Measurements from ENCODE around the gene SUSD1. TPM values are rescaled to one million over a fixed set of nuclear protein-coding genes. Genes with fewer than 3 reads are reported as not detected.
"Not testable (repeated sequence)": the region's sequence is repeated elsewhere in the genome, so short reads cannot be mapped to it uniquely, and the experiment has no call there.

Gene SUSD1
- total RNA-seq, 1 experiment from 2014 or later = 15.3 TPM

DNA sequence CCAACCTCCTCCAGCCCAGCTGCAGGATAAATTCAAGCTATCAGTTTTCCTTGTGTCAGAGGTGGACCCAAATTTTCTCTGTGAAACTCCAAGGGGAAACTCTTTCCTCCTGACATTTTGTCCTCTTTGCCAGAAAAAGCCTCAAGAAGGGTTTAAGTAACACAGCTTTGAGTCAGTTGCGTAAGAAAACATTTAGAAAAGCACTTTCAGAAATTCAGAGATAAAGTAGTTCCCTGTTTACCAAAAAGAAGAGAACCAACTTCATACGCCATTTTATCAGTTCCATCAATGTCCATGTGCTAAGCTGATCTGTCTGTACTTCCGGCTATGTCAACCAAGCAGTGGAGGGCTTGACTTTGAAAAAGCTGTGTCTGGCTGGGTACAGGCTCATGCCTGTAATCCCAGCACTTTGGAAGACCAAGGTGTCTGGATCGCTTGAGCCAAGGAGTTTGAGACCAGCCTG, 19.9 kb upstream of the SUSD1 start:
- H3K27ac ChIP-seq (ENCODE audit: low read length) = no peak overlapping the region
- H3K9me3 ChIP-seq (ENCODE audit: control insufficient read depth, insufficient read depth, low read depth, low read length) = no peaks in the 10 kb centered on the region
- no peak overlapping the region for H3K4me3 ChIP-seq (ENCODE audit: low read depth in 2 of 2, low read length in 2 of 2)
- no TSS peak for BruUV-seq (replicated peaks)
- H3K4me1 ChIP-seq (ENCODE audit: control insufficient read depth, insufficient read depth, low read length) = no peaks in the 10 kb centered on the region
- CTCF ChIA-PET = no interaction called here
- DNase-seq (ENCODE audit: low read depth, low spot score) = no peak
- POLR2A ChIA-PET = no interaction called here
- H3K36me3 ChIP-seq (ENCODE audit: control insufficient read depth, insufficient read depth, low read length) = no peaks in the 10 kb centered on the region
- no peak for ATAC-seq
- intact Hi-C loops (cut with micrococcal nuclease; ENCODE audit: unreplicated experiment) = no loop called here
- in situ Hi-C loops (cut with HindIII; ENCODE audit: low pct_unique_long_range_greater_than_20kb, low sequenced_read_pairs) = no loop called here
- no peak for TF ChIP-seq CTCF (IDR thresholded peaks at IDR 0.05)
- no peaks in the 10 kb centered on the region for H3K27me3 ChIP-seq (ENCODE audit: control insufficient read depth, insufficient read depth, low read length)

GRCh38 chr9:112193572-112194288, 18.6 kb upstream of the SUSD1 start:
- H3K27me3 ChIP-seq (ENCODE audit: control insufficient read depth, insufficient read depth, low read length) = no peaks in the 10 kb centered on the region
- H3K27ac ChIP-seq (ENCODE audit: low read length) = no peak overlapping the region
- H3K4me1 ChIP-seq (ENCODE audit: control insufficient read depth, insufficient read depth, low read length) = no peaks in the 10 kb centered on the region
- intact Hi-C loops (cut with micrococcal nuclease; ENCODE audit: unreplicated experiment) = no loop called here
- DNase-seq (ENCODE audit: low read depth, low spot score) (no peak), ATAC-seq (no peak)
- BruUV-seq (replicated peaks) = no TSS peak
- in situ Hi-C loops (cut with HindIII; ENCODE audit: low pct_unique_long_range_greater_than_20kb, low sequenced_read_pairs) = no loop called here
- TF ChIP-seq, protein P1, sequence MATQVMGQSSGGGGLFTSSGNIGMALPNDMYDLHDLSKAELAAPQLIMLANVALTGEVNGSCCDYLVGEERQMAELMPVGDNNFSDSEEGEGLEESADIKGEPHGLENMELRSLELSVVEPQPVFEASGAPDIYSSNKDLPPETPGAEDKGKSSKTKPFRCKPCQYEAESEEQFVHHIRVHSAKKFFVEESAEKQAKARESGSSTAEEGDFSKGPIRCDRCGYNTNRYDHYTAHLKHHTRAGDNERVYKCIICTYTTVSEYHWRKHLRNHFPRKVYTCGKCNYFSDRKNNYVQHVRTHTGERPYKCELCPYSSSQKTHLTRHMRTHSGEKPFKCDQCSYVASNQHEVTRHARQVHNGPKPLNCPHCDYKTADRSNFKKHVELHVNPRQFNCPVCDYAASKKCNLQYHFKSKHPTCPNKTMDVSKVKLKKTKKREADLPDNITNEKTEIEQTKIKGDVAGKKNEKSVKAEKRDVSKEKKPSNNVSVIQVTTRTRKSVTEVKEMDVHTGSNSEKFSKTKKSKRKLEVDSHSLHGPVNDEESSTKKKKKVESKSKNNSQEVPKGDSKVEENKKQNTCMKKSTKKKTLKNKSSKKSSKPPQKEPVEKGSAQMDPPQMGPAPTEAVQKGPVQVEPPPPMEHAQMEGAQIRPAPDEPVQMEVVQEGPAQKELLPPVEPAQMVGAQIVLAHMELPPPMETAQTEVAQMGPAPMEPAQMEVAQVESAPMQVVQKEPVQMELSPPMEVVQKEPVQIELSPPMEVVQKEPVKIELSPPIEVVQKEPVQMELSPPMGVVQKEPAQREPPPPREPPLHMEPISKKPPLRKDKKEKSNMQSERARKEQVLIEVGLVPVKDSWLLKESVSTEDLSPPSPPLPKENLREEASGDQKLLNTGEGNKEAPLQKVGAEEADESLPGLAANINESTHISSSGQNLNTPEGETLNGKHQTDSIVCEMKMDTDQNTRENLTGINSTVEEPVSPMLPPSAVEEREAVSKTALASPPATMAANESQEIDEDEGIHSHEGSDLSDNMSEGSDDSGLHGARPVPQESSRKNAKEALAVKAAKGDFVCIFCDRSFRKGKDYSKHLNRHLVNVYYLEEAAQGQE (IDR thresholded peaks at IDR 0.05; ENCODE audit: insufficient read depth in 1 of 2, low read depth in 2 of 2, low read length in 1 of 2) = no peak
- TF ChIP-seq SIN3A (IDR thresholded peaks at IDR 0.05; ENCODE audit: borderline replicate concordance, insufficient read depth, low read depth, low read length) (no peak), POLR2AphosphoS5 (IDR thresholded peaks at IDR 0.05; ENCODE audit: low read depth, low read length) (no peak), TCF7L2 (IDR thresholded peaks at IDR 0.05; ENCODE audit: low read depth, low read length) (no peak), CTCF (IDR thresholded peaks at IDR 0.05) (no peak)
- ChIA-PET POLR2A (no interaction called here), CTCF (no interaction called here)
- no peaks in the 10 kb centered on the region for H3K36me3 ChIP-seq (ENCODE audit: control insufficient read depth, insufficient read depth, low read length)
- no peaks in the 10 kb centered on the region for H3K9me3 ChIP-seq (ENCODE audit: control insufficient read depth, insufficient read depth, low read depth, low read length)
- H3K4me3 ChIP-seq (ENCODE audit: low read depth in 2 of 2, low read length in 2 of 2) = no peak overlapping the region

GRCh38 chr9:112190320-112190719, 15.2 kb upstream of the SUSD1 start:
- H3K36me3 ChIP-seq (ENCODE audit: control insufficient read depth, insufficient read depth, low read length); intact Hi-C loops (cut with micrococcal nuclease; ENCODE audit: unreplicated experiment); H3K4me3 ChIP-seq (ENCODE audit: low read depth in 2 of 2, low read length in 2 of 2); DNase-seq (ENCODE audit: low read depth, low spot score); H3K4me1 ChIP-seq (ENCODE audit: control insufficient read depth, insufficient read depth, low read length); POLR2A ChIA-PET; CTCF ChIA-PET; H3K9me3 ChIP-seq (ENCODE audit: control insufficient read depth, insufficient read depth, low read depth, low read length); H3K27ac ChIP-seq (ENCODE audit: low read length); in situ Hi-C loops (cut with HindIII; ENCODE audit: low pct_unique_long_range_greater_than_20kb, low sequenced_read_pairs); ATAC-seq; H3K27me3 ChIP-seq (ENCODE audit: control insufficient read depth, insufficient read depth, low read length); BruUV-seq (replicated peaks): not testable (repeated sequence)
